SIG-M5 (cell line): ENCODE data around the gene STX5.
"Not testable (repeated sequence)": the region's sequence is repeated elsewhere in the genome, so short reads cannot be mapped to it uniquely, and the experiment has no call there.

Source experiments
- DNase-seq: peaks from one replicate; lab custom pipeline; 2025; lab: John Stamatoyannopoulos, UW

The STX5 gene

DNA sequence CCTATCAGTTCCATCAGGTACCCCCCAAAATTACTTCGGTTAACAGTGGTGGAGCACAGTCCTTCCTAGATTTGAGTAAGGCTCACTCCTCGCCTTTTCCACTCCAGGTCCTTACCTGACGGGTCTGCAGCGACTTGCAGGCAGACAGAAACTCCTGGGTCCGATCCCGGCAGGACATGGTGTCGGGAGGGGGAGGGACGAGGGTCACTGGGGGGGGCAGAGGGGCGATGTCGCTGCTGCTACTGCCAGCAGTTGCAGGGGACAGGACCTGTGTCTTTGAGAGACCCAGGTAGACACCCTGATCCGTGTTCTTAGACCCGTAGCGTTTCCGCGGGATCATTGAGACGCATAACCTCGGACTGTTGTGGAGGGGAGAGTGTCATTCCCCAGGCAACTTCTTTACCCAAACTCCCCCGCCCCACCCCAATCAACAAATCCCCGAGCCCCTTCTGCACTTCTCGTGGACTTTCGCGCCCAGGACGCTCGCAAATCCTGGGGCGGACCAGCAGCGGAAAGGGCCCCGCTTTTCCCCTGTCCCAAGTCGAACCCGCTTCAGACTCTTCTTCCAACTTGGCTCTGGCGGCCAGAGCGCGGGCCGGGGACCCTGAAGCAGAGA, 839 bp downstream of the STX5 start:
- no peak for DNase-seq

- DNase-seq, result not testable (repeated sequence)
Measured at GRCh38 chr11:62828130-62828529, 3.7 kb downstream of the STX5 start.

DNA sequence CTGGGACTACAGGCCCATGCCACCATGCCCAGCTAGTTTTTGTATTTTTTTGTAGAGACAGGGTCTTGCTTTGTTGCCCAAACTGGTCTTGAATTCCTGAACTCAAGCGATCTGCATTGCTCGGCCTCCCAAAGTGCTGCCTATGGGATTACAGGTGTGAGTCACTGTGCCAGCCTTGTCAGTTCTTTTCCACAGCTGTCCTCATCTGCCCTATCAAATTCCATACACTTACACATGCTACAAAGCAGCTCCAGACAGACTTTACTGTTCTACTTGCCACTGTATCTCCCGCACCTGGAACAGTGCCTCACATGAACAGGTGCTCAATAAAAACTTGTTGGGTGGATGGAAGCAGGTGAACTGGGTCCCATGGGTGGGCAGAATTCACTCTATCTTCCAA, 8.2 kb downstream of the STX5 start:
- no peak for DNase-seq

DNA sequence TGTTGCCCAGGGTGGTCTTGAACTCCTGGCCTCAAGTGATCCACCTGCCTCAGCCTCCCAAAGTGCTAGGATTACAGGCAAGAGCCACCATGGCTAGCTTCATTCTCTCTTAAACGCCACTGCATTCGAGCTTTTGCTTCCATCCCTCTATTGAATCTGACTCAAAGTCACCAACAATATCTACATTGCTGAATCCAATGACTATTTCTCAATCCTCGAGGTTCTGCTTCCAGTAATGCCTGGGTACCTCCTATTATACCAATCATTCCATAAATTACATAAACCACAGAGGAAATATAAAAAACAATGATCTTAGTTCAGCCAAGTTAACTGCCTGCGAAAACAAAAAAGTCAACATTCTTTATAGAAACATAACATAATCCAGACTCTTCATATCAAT, 14.7 kb downstream of the STX5 start:
- DNase-seq, result no peak

GRCh38 chr11:62816557-62816956, 15.3 kb downstream of the STX5 start:
- no peak for DNase-seq

GRCh38 chr11:62811659-62812058, 20.2 kb downstream of the STX5 start:
- no peak for DNase-seq

GRCh38 chr11:62810748-62811147, 21.1 kb downstream of the STX5 start:
- no peak for DNase-seq

GRCh38 chr11:62806611-62807121, 25.2 kb downstream of the STX5 start:
- peak; percentile 33 for DNase-seq

GRCh38 chr11:62805961-62806441, 25.9 kb downstream of the STX5 start:
- DNase-seq, result no peak

DNA sequence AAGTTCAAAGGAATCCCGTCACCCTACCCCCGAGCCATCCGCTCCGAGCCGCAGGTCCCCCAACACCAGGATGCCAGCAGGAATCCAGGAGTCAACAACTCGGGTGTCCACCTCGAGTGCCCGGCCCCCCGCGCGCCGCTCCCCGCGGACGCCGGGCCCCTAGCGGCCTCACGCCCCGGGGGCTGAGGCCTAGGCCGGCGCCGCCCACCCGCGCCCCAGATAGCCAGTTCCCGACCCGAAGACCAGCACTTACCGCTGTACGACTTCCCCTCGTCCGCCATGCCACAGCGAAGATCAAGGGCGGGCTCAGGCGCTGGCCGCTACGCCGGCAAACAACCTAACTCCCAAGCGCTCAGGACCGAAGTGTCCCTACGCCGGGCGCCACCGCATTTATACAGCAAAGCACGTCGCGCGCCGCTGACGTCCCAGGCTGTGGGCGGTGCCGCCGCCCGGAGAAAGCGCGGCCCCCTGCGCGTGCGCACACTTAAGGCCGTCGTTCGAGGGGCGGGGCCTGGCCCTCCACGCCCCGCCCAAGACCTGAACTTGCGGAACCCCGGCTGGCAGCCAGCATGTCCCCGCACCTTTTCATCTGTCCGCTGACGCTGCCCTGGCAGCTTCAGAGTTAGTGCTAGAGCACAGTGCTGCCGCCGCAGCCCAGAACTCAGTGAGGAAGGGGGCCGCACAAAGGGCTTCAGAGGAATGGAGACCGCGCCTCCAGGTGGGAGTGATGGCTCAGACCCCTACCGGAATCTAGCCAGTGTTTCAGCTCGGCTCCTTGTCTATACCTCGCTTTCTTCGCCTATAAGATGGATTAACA, 26.6 kb downstream of the STX5 start, which contains the start of gene NXF1:
NXF1 (minus strand) TSS at position 365 of the 817 bp plus-strand sequence; CDS start at position 281, 84 bp downstream.
- DNase-seq, result peak; percentile 33

GRCh38 chr11:62804310-62805075, 27.4 kb downstream of the STX5 start:
- no peak for DNase-seq

- no peak for DNase-seq
Measured at GRCh38 chr11:62801071-62801470, 30.8 kb downstream of the STX5 start.

- DNase-seq, result no peak
Measured at GRCh38 chr11:62799486-62799885, 32.4 kb downstream of the STX5 start.

DNA sequence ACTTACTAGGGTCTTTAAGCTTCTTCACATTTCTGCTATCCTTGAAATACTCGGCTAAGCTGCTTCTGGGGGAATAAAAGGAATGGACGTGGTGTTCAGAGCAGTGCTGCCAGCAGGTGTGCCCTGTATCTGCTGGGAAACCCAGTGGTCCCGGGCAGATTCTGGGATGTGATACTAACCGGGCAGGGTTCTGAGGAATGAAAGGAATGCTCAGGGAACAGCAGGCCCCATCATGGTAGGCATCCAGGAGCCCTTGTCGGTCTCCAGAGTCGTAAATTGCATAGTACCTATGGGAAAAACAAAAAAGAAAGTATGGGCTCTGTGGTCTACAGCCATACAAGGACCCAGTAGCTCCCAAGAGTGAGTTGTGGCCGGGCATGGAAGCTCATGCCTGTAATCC, 35.6 kb downstream of the STX5 start:
- DNase-seq, result no peak

DNA sequence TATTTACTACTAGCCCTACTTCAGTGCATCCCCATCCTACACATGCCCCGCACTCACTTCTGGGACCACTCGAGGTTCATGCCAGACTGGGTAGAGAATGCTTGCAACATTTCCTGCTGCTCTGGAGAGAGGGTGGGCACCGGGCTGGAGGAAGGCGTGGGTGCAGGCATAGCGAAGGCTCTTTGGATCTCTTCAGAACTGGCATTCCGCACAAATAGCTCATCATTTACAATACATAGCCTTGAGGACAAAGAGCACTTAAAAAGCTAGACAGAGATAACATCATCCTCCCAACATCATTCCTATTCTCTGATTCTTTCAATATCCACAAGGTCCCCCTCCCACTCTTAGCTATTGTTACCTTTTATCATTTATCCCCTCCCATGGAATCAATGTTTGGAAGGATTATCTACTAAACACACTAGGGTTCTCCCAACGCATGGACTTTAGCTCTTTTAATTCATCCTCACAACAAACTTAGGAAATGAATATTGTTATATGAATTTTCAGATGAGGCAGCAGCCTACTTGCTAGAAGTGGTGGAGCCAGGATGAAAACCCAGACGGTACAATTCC, 37.6 kb downstream of the STX5 start:
- no peak for DNase-seq

- DNase-seq, result no peak
Measured at GRCh38 chr11:62792202-62792575, 39.7 kb downstream of the STX5 start.

DNA sequence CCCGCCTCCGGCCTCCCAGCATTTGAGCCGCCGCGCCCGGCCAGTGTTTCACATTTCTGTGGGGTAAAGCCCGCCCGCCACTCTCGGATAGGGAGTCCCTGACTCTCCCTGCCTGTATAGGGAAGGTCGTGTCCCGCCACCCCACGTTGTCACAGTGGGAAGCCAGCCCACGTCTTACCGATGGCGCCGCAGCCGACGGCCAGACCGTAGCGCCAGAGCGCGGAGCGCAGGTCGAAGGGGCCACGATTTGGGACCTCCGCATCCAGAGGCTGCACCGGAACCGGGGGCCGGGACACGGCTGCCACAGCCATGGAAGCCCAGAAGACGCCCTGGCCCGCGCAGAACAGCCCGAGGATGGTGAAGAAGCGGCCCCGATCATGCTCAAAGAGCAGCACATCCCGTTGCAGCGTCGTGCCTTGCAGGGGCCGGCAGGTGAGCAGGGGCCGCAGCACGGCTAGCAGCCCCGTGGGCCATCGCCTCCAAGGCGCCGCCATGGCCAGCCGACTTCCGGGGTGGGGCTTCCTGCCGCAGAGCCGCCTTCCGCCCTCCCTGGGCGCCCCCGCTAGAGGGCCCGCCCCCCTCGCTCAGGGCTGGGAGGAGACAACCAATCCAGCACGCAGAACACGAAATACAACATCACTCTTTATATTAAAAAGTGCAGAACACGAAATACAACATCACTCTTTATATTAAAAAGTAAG, 40.2 kb downstream of the STX5 start, which contains the start of gene TMEM223:
TMEM223 (minus strand) TSS at position 506 of the 701 bp plus-strand sequence; CDS start at position 494, 12 bp downstream.
- no peak for DNase-seq

- DNase-seq, result no peak
Measured at GRCh38 chr11:62789576-62789975, 42.3 kb downstream of the STX5 start.

- DNase-seq, result no peak
Measured at GRCh38 chr11:62788991-62789390, 42.9 kb downstream of the STX5 start.

DNA sequence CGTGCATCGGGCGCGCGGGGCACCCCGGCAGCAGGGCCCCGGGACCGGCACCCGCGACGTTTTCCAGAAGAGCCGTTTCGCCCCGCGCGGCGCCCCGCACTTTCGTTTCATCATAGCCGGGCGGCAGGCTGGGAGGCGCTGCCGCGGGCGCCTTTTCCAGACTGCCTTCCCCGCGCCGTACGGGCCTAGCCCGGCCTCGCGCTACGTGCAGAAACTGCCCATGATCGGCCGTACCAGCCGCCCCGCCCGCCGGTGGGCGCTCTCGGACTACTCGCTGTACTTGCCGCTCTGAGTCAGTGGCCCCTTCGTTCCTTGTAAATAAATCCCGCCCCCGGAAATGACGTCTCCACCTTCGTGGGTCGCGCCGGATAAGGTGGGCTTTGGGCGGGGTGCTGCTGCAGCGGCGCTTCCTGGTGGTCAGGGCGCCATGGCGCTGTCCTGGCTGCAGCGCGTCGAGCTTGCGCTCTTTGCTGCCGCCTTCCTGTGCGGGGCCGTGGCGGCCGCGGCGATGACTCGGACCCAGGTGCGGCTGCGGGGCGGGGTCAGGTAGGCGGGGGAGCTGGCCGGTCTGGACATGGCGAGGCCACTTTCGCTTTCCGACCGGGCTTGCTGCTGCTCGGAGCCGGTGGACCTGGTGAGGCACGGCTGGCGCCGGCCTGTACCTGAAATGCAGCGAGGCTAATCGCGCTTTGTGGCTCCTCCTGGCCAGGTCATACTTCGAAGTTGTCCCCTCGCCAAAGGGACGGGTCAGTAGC, 44.7 kb downstream of the STX5 start, which contains the start of gene TMEM179B:
TMEM179B (plus strand) TSS at position 398 of the 755 bp plus-strand sequence; CDS start at position 428, 30 bp downstream.
- peak; percentile 81 for DNase-seq
